Loucy (cell line): ENCODE data around the gene ZNF398.

Experiments
- H2AFZ ChIP-seq: fragments of 200-600 bp; sonication (generic); 2 replicates; pipeline ENCODE4 v1.6.0; 2016; ENCODE audit warnings: antibody characterized with exemption, mild to moderate bottlenecking, low read length, moderate library complexity
- H3F3A ChIP-seq: fragments of 200-600 bp; 2 replicates; pipeline ENCODE4 v1.6.0; 2016; ENCODE audit warnings: antibody characterized with exemption, low read depth, mild to moderate bottlenecking
- H3K27me3 ChIP-seq: fragments of 200-600 bp; sonication (generic); 2 replicates; pipeline ENCODE4 v1.6.1; 2014; ENCODE audit warnings: low read length, mild to moderate bottlenecking; ENCODE audit not compliant: insufficient read depth, poor library complexity, severe bottlenecking
- H3K36me3 ChIP-seq: fragments of 200-600 bp; sonication (generic); 2 replicates; pipeline ENCODE4 v1.6.1; 2016; ENCODE audit warnings: low read length; ENCODE audit not compliant: insufficient read depth
- H3K4me1 ChIP-seq: fragments of 200-600 bp; sonication (generic); 2 replicates; pipeline ENCODE4 v1.5.1; 2014; ENCODE audit warnings: low read length, mild to moderate bottlenecking; ENCODE audit not compliant: insufficient read depth, poor library complexity, severe bottlenecking
- H3K4me2 ChIP-seq: fragments of 200-600 bp; sonication (generic); 2 replicates; pipeline ENCODE4 v1.6.0; 2014; ENCODE audit warnings: antibody characterized with exemption, low read length, low read depth, mild to moderate bottlenecking; ENCODE audit not compliant: poor library complexity, severe bottlenecking
- H3K4me3 ChIP-seq: fragments of 200-600 bp; sonication (generic); 2 replicates; pipeline ENCODE4 v1.5.1; 2014; ENCODE audit warnings: low read length, mild to moderate bottlenecking, mixed read lengths; ENCODE audit not compliant: poor library complexity, severe bottlenecking
- H3K79me2 ChIP-seq: fragments of 200-600 bp; sonication (generic); 2 replicates; pipeline ENCODE4 v1.6.1; 2014; ENCODE audit warnings: low read length; ENCODE audit not compliant: insufficient read depth
- H3K9ac ChIP-seq: fragments of 200-600 bp; sonication (generic); 2 replicates; pipeline ENCODE4 v1.6.0; 2014; ENCODE audit warnings: mild to moderate bottlenecking, low read depth, low read length, moderate library complexity; ENCODE audit not compliant: poor library complexity, severe bottlenecking
- H3K9me2 ChIP-seq: fragments of 200-600 bp; sonication (generic); replicated peaks from 2 replicates; pipeline ENCODE4 v1.6.1; 2016; ENCODE audit warnings: low read depth, low read length, mixed read lengths
- H3K9me3 ChIP-seq: fragments of 200-600 bp; sonication (generic); 2 replicates; pipeline ENCODE4 v1.6.1; 2014; ENCODE audit warnings: mild to moderate bottlenecking, antibody characterized with exemption, low read length, low read depth; ENCODE audit not compliant: insufficient read depth
- H4K20me1 ChIP-seq: fragments of 200-600 bp; sonication (generic); 2 replicates; pipeline ENCODE4 v1.6.0; 2014; ENCODE audit warnings: antibody characterized with exemption, low read length, mild to moderate bottlenecking; ENCODE audit not compliant: insufficient read depth, poor library complexity, severe bottlenecking
- CTCF ChIP-seq: fragments of 200-600 bp; sonication (generic); conservative IDR thresholded peaks from 2 replicates; pipeline ENCODE4 v1.5.1; 2014; ENCODE audit warnings: mild to moderate bottlenecking, antibody characterized with exemption, low read length
- EZH2phosphoT487 ChIP-seq: fragments of 200-600 bp; IDR thresholded peaks from 2 replicates; pipeline ENCODE4 v1.6.1; 2018; ENCODE audit warnings: antibody characterized with exemption, mild to moderate bottlenecking, moderate library complexity, borderline replicate concordance

ZNF398 gene

GRCh38 chr7:149207324-149208035 lies 60.2 kb downstream of the ZNF398 start:
- H3K9ac ChIP-seq: no peak overlapping the region
- peaks cover 20% of the 10 kb centered on the region for H4K20me1 ChIP-seq
- no peak overlapping the region for H3K4me3 ChIP-seq
- no peaks in the 10 kb centered on the region for H3K9me3 ChIP-seq
- no peaks in the 10 kb centered on the region for H3K27me3 ChIP-seq
- no peak overlapping the region for H3K4me2 ChIP-seq
- peaks cover 6% of the 10 kb centered on the region for H3K4me1 ChIP-seq
- H2AFZ ChIP-seq: no peak overlapping the region
- H3K36me3 ChIP-seq: peaks cover 85% of the 10 kb centered on the region; the same call in 1 of the 2 replicates
- TF ChIP-seq CTCF (no peak), EZH2phosphoT487 (no peak)
- H3K79me2 ChIP-seq: peaks cover 17% of the 10 kb centered on the region; the same call in 1 of the 2 replicates
- H3K9me2 ChIP-seq: no peaks in the 10 kb centered on the region
- H3F3A ChIP-seq: no peaks in the 10 kb centered on the region

GRCh38 chr7:149209518-149210269 lies 62.4 kb downstream of the ZNF398 start:
- Histone ChIP-seq H3K9me3 (no peaks in the 10 kb centered on the region), H3K9ac (no peak overlapping the region), H3K79me2 (no peaks in the 10 kb centered on the region), H3K4me3 (no peak overlapping the region), H3K27me3 (no peaks in the 10 kb centered on the region), H4K20me1 (peaks cover 5% of the 10 kb centered on the region), H2AFZ (no peak overlapping the region), H3F3A (no peaks in the 10 kb centered on the region), H3K4me1 (no peaks in the 10 kb centered on the region), H3K36me3 (peaks cover 84% of the 10 kb centered on the region; the same call in 1 of the 2 replicates), H3K4me2 (no peak overlapping the region), H3K9me2 (no peaks in the 10 kb centered on the region)
- no peak for TF ChIP-seq EZH2phosphoT487
- TF ChIP-seq CTCF: peak; percentile 91

GRCh38 chr7:149210551-149210950 lies 63.3 kb downstream of the ZNF398 start:
- no peaks in the 10 kb centered on the region for H3K79me2 ChIP-seq
- H3F3A ChIP-seq: no peaks in the 10 kb centered on the region
- H3K36me3 ChIP-seq: peaks cover 91% of the 10 kb centered on the region; the same call in 1 of the 2 replicates

More at GRCh38 chr7:149210551-149210950, 63.3 kb downstream of the ZNF398 start:
- Histone ChIP-seq H3K9ac (no peak overlapping the region), H2AFZ (no peak overlapping the region), H3K4me1 (no peaks in the 10 kb centered on the region), H3K9me2 (no peaks in the 10 kb centered on the region), H3K27me3 (no peaks in the 10 kb centered on the region), H4K20me1 (peaks cover 5% of the 10 kb centered on the region), H3K9me3 (no peaks in the 10 kb centered on the region), H3K4me2 (no peak overlapping the region), H3K4me3 (no peak overlapping the region)
- TF ChIP-seq EZH2phosphoT487: no peak
- no peak for TF ChIP-seq CTCF
